8988T (cell line): ENCODE results near the gene MSI2.

Experiments
- DNase-seq: peaks from one replicate; pipeline ENCODE4 v3.0.0; 2011

The MSI2 gene

DNA sequence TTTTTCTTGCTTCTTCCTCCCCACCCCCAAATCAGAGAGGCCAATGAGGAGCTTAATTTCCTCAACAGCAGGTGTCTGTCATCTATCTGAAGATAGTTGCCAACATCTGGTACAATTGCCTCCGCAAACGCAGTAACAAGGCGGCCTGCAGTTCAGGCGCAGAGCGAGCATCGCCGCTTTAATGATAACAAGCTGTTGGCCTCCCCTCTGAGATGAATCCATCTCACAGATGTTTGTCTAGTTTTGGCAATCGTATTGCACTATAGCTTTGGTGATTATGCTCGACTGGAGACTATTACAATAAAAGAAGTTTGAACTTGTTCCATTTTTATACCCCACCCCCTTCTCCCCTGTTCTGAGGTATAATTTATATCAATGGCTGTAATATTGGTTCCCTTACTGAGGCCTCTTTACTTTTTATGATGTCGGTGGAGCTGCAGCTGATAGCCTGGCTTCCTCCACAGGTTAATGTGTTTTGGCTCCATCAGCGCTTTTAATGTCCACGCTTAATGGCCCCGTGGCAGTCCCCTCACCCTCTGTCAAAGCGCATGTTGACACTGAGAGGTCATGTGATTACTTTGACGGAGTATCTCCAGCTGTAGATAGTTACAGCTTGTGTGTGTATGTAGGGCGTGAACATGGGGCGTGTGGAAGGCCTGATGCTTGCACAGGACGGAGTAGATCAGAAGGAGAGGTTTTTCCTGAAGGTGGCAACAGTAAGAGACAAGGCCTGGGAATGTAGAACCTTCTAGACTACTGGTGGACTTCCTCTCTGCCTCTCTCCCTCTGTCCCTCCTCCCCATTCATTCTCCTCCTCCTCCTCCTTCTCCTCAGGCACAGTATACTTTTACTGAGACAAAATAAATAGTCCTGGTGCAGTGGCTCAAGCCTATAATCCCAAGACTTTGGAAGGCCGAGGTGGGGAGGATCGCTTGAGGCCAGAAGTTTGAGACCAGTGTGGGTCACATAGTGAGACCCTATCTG, 164.7 kb downstream of the MSI2 start:
- DNase-seq, result no peak

DNA sequence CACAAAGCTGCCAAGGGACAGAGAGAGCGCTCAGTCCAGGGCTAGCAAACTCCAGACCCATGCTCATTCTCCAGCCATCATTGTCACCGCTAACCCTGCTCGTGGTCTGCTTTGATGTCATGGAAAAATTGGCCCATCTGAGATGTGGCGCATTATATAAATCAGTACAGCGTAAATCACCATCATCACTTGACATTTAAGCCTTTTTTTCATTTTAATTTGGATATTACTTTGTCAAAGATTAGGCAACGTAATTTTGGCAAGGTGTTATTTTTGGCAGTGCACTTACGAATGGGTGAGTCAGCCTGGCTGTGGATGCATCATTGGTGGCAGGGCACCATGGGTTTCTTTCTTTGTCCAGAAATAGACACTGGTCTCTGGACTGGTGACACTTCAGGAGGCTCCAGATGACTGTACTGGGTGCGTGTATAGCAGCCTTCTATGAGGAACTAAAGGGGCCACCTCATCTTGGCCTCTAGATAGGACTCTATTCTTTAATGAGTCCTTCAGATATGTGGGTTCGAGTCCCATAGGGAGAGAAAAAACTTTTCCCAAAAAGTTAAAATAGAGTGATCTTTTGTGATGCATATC, 166.3 kb downstream of the MSI2 start:
- DNase-seq, result no peak

DNA sequence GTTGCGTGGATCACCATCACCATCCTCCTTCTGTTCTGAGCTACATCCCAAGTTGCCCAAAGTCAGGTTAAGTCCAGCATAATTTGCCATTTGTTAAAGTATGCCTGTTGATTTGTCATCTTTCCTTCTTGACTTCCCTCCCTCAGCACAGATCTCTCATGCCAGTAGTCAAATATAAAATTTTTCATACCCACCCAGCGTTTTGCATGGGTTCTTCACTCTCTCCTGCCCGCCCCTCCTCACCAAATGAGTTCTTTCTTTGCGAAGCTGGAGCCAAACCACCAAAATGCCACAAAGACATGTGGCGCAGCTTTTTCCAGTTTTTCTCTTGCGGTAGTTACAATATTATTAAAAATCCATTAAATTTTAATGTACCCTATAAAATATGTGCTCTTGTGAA, 167.2 kb downstream of the MSI2 start:
- DNase-seq, result no peak

GRCh38 chr17:57424273-57424672, 167.9 kb downstream of the MSI2 start:
- no peak for DNase-seq

DNA sequence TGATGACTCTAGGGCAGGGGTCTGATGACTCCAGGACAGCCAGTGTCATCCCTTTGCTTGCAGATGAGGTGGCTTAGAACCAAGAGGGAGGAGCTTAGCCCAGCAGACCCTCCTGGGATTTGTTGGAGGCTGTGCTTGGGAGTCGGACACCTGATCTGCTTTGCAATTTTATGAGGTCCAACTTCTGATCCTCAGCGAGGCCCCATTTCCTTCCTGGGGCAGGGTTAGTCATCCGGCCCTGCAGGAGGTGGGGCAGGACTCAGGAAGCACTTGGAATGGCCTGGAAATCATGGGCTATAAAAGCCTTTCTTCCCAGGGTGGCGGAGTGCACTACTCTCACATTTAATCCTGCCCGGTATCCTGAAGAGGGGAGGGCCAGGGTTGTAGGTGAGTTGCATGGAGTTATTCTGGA, 168.5 kb downstream of the MSI2 start:
- DNase-seq, result no peak

GRCh38 chr17:57425431-57425830, 169.1 kb downstream of the MSI2 start:
- DNase-seq, result no peak

- DNase-seq, result no peak
These were observed 169.9 kb downstream of the MSI2 start for GRCh38 chr17:57425903-57426880.

DNA sequence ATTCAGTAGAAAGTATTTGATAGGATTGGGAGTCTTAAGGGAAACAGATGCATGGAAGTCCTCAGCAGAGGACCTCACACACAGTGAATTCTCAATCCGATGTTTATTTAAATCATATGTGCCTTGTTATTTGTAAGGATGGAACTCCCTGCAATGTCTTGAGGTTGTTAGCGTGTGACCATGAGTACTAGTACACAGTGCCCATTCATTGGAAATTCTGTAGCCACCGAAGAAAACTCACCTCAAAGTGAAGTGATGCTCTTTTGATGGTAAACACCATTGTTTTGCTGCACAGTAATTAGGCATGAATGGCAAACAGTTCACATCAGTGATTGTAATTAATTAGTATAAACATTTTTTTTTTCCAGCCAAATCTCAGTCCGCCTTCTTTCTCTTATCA, 173.6 kb downstream of the MSI2 start:
- no peak for DNase-seq

- no peak for DNase-seq
These were observed 175.1 kb downstream of the MSI2 start for GRCh38 chr17:57431415-57431814.

GRCh38 chr17:57432507-57433277, 176.4 kb downstream of the MSI2 start:
- DNase-seq, result no peak

GRCh38 chr17:57433452-57433851, 177.1 kb downstream of the MSI2 start:
- no peak for DNase-seq

DNA sequence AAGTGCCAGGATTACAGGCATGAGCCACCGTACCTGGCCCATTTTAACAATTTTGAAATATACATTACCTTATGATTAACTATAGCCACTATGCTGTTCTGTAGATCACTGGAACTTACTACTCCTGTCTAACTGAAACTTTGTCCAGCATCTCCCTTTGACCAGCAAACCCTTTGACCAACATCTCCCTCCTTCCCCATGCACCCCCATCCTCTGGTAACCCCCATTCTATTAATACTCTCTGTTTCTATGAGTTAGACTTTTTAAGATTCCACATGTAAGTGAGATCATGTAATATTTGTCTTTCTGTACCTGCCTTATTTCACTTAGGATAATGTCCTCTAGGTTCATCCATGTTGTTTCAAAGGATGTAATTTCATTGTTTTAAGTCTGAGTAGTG, 178.0 kb downstream of the MSI2 start:
- DNase-seq, result no peak

GRCh38 chr17:57436565-57436964, 180.2 kb downstream of the MSI2 start:
- no peak for DNase-seq

DNA sequence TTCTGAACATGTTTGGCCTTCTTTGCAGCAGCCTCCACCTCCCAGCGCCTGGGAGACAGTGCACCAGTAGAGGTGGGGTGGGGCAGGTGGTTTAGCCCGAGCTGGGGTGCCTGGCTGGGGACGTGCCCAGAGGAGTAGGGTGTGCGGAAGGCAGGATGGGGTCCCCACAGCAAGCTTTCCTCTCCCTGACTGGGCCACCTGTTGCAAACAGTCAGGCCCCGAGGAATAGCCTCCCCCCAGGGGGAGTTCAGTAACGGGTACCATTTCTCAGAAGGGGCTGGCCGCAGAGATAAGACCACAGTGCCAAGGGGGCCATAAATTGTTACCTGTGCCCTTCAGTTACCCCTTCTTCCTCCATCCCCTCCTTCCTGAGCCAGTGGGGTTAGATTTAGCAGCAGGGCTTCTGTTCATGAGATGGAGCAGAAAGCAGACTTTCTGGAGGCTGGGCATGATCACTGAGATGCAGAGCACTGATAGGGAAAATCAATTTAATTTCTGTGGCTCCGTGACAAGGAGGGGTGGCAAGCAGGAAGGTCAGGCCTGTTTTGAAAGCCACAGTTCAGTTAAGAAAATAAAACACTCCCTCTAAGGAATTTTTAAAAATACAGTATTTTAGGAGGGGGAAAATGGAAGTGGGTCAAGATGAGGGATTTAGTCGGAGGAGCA, 181.9 kb downstream of the MSI2 start:
- DNase-seq, result no peak

DNA sequence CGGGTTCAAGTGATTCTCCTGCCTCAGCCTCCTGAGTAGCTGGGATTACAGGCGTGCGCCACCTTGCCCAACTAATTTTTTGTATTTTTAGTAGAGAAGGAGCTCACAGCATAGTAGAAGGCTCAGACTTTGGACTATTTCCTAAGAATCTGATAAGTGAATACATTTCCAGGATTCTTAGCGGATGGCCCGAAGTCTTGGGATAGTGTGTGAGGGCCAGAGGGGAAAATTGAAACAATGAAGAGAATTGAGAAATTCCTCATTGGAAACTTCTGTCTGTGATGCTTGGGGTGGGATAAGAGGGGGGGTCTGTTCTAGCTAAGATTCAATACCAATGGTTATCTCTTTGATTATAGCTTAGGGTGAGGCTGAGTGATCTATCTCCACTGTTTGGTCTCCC, 183.3 kb downstream of the MSI2 start:
- no peak for DNase-seq

DNA sequence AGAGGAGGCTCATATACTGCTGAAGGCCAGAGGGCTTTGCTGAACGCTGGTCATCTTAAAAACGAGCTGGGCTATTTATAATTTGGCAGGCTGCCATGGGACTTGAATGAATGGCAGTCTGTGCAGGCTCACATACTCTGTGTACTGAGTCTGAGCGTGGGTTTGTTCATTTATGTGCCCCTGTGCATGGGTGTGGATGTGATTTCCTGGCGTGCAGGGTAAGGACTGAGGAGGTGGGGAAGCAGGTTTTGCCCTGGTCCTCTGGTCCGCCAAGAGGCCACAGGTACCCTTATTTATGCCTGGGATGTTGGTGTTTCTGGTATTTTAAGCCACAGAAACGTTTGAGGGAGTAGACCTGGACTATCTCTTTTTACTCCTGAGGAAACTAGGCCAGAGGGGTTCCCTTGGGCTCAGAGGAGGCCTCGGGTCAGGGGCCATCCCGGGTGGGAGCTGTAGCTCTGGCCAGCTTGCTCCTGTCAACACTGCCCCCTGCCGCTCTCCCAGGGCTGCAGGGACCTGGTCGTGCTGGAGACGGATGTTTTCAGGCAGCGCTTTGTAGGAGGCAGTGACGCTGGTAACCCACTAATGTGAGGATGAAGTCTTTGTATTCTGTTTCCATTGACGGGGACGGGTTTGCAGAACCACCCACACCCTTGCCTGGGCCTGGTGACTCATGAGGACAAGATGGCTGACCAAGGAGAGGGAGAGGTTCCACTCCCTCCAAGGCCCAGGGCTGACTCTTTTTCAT, 184.4 kb downstream of the MSI2 start:
- no peak for DNase-seq

DNA sequence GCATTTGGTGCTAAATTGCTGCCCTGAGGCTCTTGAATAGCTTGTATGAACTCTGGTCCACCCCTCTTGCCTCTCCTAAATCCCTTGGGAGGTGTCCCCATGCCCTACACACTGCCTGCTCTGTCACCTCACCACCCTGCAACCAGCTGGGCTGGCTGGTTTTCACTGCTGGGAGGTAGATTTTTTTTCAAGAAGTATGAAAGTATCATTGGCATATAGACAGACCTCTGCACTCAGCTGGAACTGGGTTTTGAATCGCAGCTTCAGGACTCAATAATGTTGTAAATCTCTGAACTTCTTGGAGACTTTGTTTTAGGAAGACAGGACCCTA, 184.9 kb downstream of the MSI2 start:
- DNase-seq, result no peak

DNA sequence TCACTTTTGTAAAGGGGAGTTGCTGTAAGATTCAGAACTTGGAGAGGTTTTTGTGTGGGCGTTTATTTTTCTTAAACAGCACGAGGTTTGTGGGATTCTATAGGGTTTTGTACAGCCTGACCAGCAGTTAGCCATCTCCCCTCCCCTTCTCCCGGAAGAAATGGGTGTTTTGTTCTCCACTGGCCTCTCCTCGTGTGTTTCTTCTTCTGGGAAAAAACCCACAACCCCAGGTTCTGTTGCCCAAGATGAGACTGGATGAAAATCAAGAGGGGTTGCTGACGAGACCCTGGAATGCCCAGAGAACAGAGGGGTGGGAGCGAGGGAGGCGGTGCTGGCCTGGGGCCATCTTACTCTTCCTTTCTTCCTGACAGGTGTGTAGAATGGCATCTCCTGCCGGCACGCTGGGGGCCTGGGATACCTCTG, 186.1 kb downstream of the MSI2 start:
- no peak for DNase-seq

DNA sequence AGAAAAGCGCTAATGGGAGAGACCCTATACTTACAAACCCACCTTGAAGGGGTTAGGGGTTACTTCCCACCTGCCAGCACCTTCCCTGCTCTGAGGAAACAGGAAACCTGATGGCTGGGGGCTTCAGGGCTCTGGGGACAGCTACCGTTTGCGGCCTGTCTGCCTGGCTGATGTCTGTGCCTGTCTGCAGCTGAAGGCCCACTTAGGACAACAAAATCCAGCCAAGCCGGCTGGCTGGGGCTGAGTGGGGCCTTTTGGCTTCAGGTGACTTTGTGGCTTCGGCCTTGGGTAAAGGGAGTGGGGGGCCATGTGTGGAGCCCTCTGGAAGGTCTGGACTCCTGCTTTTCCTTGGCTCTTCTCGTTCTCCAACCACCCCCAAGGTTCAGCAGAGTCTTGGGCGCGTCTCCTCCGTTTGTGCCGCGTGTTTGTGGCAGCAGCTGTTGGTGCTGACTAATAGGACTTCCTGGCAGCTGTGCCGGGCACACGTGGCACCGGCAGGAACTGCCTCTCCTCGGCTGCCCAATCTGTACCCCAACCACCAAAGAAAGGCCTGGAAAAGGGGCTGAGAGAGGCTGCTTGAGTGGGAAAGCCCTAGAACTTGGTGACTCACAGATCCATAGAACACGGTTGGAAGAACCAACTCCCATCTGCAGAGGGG, 186.7 kb downstream of the MSI2 start:
- no peak for DNase-seq

DNA sequence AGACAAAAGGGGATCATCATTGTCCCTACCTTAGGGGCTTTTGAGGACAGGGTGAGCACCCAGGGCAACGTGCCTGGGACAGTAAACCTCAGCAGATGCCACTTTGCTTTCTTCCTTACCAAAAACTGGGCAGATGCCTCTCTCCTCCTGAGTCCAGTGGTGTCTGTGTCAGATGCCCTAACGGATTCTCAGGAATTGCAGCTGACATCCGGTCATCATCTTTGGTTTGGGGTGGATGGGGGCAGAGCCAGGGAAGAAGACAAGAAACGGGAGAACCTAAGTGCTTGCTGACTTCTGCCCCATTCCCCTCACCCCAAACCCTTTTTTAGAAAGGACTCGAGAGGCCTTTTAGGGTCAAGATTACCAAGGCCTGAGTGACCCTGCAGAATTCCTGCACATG, 187.5 kb downstream of the MSI2 start:
- DNase-seq, result no peak
